ENCODE measurements around the gene ERICH4.

Gene ERICH4

GRCh38 chr19:41435936-41436673 is 6.9 kb upstream of the ERICH4 start:
- DNase-seq: no peak

DNA sequence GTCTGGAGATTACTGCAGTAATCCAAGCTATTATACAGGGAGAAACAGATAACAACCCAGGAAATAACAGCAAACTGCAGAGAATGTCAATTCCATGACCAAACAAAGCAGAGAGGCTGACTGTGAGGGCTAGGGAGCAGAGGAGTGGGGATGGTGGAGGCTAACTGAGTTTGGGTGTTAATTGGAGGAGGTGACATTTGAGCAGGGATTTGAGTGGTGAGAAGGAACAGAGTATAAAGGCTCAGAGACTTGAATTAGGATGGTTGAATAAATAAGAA is 6.3 kb upstream of the ERICH4 start:
- no peak for DNase-seq

DNA sequence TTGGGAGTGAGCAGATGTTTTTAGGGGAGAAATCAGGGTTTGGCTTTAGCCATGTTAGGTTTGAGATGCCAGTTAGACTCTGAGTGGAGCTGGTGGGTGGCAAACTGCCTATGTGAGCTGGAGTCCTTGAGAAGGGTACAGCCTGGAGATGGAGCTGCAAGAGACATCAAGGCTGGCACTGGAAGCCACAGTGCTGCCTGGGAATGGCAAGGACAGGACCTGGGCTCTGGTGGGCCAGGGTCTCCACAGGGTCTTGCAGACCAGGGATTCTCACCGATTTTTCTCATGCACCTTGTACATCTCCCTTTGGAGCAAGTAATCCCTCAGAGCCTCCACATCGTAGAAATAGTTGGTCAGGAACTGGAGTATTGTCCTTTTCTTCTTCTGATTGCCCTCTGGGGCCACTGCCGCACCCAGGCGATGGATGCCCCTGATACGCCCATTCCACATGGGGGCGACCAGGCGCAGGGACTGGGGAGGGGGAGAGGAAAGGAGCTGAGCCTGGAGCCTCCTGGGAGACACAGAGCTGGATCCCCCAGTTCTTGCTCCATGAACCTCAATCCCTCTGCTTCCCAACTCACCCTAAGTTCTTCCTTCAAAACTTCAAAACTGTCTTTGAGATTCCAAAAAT is 4.9 kb upstream of the ERICH4 start:
- no peak for DNase-seq

DNA sequence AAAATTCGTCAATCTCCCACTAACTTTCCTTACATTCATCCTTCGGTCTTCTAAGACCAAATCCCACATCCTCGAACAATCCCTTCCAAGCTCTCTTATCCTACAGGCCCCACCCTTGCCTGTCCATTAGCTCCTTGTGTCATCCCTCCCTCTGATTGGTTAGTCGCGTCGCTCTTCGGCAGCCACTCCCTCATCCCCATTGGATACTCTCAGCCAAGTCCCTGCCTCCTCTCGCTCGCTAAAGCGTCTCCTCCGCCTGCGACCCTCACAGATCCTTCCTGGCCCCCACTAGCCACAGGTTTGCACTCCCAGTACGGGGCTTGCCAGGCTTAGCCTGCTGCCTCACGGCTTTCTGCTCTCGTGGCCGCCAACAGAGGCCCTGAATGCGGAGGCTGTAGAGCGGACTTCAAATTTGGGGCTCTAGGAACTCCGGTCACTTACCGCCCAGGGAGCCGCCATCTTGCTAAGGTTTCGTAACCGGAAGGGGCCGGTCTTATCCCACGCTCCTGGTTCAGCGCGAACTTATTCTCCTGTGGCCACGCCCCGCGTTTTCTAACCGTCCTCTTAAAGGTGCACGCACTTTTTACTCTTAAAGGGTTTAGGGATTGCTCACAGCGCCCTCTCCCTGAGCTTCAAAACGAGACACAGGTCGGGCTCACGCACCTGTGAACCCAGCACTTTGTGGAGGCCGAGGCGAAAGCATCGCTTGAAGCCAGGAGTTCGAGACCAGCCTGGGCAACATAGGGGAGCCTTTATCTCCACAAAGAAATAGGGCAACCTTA is 3.3 kb upstream of the ERICH4 start, which contains the start of gene DMAC2:
Gene DMAC2, minus strand, starts transcription at position 472 of the 782 bp plus-strand sequence. Its CDS starts 13 bp downstream, at position 459.
- DNase-seq: peak; percentile 97 to 99 (median 98)

GRCh38 chr19:41441321-41441945 is 1.5 kb upstream of the ERICH4 start:
- no peak for DNase-seq

- DNase-seq: no peak
Measured at GRCh38 chr19:41443813-41444455, 978 bp downstream of the ERICH4 start.

GRCh38 chr19:41445575-41445974 is 2.6 kb downstream of the ERICH4 start:
- no peak for DNase-seq

DNA sequence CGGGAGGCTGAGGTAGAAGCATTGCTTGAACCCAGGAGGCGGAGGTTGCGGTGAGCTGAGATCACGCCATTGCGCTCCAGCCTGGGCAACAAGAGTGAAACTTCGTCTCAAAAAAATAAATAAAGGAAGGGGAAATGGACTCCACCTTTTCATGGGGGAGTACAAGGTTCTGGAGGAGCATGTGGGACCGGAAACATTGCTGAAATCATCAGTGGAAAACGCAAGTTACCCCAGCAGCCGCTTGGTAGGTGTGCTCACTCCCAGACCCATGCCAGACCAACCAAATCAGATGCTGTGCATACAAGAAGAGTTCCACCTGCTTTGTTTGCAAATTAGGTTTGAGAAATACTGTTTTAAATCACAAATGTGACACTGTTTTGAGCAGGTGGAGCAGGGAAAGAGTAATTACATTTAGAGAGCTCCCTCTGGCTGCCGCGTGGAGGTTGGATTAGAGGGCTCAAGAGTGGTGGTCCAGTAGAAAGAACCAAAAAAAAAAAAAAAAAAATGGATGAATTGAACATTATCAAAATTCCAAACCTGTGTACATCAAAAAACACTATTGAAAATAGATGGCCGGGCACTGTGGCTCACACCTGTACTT is 4.9 kb downstream of the ERICH4 start:
- no peak for DNase-seq

DNA sequence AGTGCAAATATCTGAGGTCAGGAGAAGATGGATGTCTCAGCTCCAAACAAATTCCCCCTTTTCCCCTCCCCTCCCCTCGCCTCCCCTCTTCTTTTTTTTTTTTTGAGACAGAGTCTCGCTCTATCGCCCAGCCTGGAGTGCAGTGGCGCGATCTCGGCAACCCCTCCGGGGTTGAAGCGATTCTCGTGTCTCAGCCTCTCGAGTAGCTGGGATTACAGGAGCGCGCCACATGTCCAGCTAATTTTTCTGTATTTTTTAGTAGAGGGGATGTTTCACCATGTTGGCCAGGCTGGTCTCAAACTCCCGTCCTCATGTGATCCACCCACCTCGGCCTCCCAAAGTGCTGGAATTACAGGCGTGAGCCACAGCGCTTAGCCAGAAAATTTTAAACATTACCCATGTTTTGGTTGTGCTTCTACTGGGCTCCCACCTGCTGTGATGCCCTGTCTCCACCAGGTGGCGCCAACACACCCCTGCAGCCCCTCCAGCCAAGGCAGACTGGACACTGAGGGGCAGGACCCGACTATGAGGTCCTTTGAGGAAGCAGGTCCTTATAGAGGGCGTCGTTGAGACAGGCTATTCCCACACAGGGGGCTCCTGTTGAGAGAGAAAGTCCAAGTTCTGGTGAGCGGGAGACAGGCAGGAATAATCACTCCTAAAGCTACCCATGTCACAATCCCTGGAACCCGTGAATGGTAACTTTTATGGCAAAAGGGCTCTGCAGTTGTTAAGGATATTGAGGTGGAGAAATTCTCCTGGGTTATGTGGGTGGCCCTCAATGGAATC is 6.3 kb downstream of the ERICH4 start:
- DNase-seq: peak; percentile 76 to 83 (median 79)

GRCh38 chr19:41449865-41450178 is 6.9 kb downstream of the ERICH4 start:
- DNase-seq: no peak

DNA sequence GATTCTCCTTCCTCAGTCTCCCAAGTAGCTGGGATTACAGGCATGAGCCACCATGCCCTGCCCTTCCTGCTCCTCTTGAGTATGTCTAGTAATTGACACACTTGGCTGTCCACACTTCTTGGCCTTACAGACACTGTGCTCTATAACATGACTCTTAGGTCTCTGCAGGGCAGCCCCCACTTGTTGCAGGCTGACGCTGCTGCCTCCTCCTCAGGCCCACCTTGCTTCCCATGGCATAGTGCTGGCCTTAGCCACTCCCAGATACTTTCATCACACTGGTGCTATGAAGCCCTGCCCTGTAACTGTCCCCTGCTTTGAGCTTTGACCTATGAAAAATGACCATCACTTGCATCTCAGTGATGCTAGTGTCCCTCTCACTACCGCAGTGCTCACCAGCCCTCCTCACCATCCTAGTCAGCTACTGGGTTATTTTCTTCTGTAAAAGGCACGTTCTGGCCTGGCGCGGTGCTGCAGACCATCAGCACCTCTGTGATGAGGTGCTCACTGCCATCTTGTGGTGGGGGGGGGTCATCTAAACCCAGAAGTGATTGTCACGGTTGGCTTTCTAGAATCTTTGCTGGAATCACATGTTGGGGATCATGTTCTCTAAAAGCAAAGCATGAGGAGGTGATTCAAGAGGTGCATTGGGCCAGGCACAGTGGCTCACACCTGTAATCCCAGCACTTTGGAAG is 9.8 kb downstream of the ERICH4 start:
- DNase-seq: no peak

- no peak for DNase-seq
Measured at GRCh38 chr19:41455936-41456335, 13.0 kb downstream of the ERICH4 start.

GRCh38 chr19:41456342-41456918 is 13.5 kb downstream of the ERICH4 start:
- no peak for DNase-seq

DNA sequence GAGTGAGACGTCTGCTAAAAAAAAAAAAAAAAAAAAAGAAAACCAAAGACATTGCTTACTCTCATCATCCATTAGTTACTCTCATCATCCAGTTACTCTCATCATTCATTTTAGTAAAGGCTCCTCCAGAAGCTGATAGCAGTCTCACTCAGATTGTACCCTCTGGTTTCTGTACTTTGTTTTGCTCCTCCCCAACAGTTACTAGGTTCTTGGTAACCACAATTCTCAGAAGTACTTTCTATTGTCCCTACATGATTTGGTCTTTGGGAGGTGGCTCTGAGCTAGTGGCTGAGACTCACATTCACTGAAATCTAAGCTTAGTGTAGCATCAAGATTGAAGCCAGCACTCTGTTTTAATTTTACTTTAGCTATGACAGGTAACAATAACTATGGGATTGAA is 14.3 kb downstream of the ERICH4 start:
- DNase-seq: no peak

- no peak for DNase-seq
Measured at GRCh38 chr19:41462497-41462896, 19.5 kb downstream of the ERICH4 start.

DNA sequence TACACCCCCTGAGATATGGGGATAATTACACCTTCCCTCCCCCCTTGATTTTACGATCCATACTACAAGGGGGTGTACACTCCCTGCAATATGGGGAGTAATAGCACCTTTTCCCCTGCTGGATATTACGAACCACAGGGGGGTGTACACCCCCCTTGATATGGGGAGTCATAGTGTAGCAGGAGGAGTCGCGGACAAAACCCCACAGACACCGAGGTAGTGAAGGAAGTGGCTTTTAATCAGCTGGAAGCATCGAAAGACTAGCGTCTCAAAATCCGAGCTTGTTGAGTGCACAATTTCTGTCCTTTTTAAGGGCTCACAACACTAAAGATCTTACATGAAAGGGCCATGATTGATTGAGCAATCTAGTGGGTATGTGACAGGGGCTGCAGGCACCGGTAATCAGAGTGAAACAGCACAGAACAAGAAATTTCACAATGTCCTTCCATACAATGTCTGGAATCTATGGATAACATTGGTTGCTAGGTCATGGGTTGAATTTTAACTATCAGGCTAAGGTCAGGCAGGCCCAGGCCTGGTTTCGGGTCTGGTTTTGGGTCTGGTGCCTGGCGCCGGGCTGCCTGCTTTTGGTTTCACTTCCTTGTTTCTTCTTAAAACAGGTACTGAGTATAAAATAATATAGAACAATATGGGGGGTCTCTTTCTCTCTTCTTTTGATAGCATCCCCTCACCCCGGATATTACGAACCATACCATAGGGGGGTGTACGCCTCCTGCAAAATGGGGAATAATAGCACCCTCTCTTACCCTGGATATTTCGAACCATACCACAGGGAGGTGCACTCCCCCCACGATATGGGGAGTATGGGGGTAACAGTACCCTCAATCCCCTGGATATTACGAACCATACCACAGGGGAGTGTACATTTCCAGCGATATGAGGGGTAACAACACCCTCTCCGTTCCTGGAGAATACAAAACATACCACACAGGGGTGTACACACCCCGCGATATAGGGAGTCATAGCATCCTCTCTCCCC is 20.6 kb downstream of the ERICH4 start:
- peak in 3 of 4 experiments; percentile 7 to 44 (median 17) for DNase-seq

DNA sequence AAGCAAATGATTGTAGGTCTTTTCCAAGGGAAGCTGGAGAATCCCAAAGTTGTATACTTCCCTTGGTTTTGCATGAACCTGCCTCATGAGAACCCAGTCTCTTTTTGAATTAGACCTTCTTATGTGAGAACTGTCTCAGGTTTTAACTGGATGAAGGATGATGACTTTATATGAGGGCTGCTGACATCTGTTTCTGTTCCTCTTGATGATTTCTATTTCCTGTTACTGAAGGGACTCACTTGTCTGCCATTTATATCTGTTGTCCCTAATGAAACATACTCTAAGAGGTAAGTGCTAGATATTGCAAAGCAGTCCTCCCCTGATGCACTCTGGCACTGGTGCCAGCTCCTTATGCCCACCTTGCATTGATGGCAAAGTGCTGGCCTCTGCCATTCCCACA is 33.6 kb downstream of the ERICH4 start:
- DNase-seq: peak in 1 of 4 experiments; percentile 7

GRCh38 chr19:41478171-41478570 is 35.2 kb downstream of the ERICH4 start:
- no peak for DNase-seq

All from suppressor macrophage (primary cell).